WI38 (cell line): ENCODE measurements around the gene ZNF679.
"Not testable (repeated sequence)": the region's sequence is repeated elsewhere in the genome, so short reads cannot be mapped to it uniquely, and the experiment has no call there.

Experiments used
- H3K4me3 ChIP-seq: 2 replicates; pipeline ENCODE4 v1.5.1; 2011; ENCODE audit warnings: low read depth, mild to moderate bottlenecking, control low read depth, low read length
- CTCF ChIP-seq: IDR thresholded peaks from 2 replicates; pipeline ENCODE4 v1.5.1; 2012; ENCODE audit warnings: low read depth, mild to moderate bottlenecking, control low read depth, low read length

ZNF679 gene

GRCh38 chr7:64312826-64313225 is 84.6 kb downstream of the ZNF679 start:
- no peak overlapping the region for H3K4me3 ChIP-seq
- no peak for TF ChIP-seq CTCF

- peak within 1 kb of the TSS; percentile 95 for H3K4me3 ChIP-seq
- no peak for TF ChIP-seq CTCF
Measured at GRCh38 chr7:64313740-64314491, 85.6 kb downstream of the ZNF679 start, which contains the start of gene ZNF736. Gene ZNF736, plus strand, starts transcription at chr7:64313961. Its CDS starts 190 bp downstream, at chr7:64314151.

GRCh38 chr7:64314566-64314965 is 86.3 kb downstream of the ZNF679 start:
- no peak for TF ChIP-seq CTCF
- H3K4me3 ChIP-seq, result peak overlapping the region; percentile 95

GRCh38 chr7:64316031-64316742 is 87.9 kb downstream of the ZNF679 start:
- not testable (repeated sequence) for H3K4me3 ChIP-seq
